Measurements from ENCODE around the gene MOCS3.

Gene MOCS3

DNA sequence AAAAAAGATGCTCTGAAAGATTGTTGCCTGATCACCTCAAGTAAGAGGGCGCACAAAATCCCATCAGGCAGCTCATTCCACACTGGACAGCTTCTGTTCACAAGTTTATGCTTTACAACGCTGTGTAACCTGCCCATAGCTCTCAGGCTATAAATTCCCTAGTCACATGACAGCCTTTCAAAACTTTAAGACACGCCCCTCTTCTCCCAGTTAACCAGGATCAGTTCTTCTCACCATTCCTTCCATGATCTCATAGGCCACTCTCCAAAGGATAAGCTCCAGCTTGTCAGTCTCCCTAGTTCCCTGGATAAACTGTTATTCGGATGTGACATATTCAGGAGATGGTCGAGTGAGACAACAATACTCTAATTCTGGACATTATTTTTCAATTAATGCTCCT, 42.4 kb upstream of the MOCS3 start:
- in situ Hi-C loops (cut with MboI; ENCODE audit: low sequenced_read_pairs, unreplicated experiment): no loop called here
- DNase-seq (ENCODE audit: low spot score): no peak
- TF ChIP-seq, protein P1, sequence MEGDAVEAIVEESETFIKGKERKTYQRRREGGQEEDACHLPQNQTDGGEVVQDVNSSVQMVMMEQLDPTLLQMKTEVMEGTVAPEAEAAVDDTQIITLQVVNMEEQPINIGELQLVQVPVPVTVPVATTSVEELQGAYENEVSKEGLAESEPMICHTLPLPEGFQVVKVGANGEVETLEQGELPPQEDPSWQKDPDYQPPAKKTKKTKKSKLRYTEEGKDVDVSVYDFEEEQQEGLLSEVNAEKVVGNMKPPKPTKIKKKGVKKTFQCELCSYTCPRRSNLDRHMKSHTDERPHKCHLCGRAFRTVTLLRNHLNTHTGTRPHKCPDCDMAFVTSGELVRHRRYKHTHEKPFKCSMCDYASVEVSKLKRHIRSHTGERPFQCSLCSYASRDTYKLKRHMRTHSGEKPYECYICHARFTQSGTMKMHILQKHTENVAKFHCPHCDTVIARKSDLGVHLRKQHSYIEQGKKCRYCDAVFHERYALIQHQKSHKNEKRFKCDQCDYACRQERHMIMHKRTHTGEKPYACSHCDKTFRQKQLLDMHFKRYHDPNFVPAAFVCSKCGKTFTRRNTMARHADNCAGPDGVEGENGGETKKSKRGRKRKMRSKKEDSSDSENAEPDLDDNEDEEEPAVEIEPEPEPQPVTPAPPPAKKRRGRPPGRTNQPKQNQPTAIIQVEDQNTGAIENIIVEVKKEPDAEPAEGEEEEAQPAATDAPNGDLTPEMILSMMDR (IDR thresholded peaks at IDR 0.05; ENCODE audit: borderline replicate concordance, control extremely low read depth, extremely low read depth, insufficient read depth, missing control alignments): no peak

GRCh38 chr20:50916934-50917333, 41.7 kb upstream of the MOCS3 start:
- in situ Hi-C loops (cut with MboI; ENCODE audit: low sequenced_read_pairs, unreplicated experiment): no loop called here
- TF ChIP-seq, protein P1 (IDR thresholded peaks at IDR 0.05; ENCODE audit: borderline replicate concordance, control extremely low read depth, extremely low read depth, insufficient read depth, missing control alignments): no peak
- no peak for DNase-seq (ENCODE audit: low spot score)

DNA sequence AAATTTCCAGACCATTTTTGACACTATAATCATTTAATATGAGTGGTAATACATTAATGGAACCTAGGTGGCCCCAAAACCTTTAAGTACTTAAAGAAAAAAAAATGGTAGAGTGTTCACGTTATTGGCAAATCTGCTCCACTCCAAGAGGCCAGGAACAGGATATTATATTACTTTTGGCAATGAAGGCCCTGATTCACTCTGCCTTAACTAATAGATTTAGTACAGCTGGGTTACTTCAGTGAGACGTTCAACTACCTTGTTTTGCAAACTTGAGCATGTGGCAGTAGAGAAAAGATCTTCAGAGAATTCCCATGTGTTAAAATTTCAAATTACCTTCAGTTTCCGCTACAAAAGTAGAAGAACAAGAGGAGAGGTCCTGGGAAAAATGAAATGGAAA, 40.2 kb upstream of the MOCS3 start:
- no peak for DNase-seq (ENCODE audit: low spot score)
- TF ChIP-seq, protein P1 (IDR thresholded peaks at IDR 0.05; ENCODE audit: borderline replicate concordance, control extremely low read depth, extremely low read depth, insufficient read depth, missing control alignments): no peak
- in situ Hi-C loops (cut with MboI; ENCODE audit: low sequenced_read_pairs, unreplicated experiment): no loop called here

- TF ChIP-seq, protein P1 (IDR thresholded peaks at IDR 0.05; ENCODE audit: borderline replicate concordance, control extremely low read depth, extremely low read depth, insufficient read depth, missing control alignments): no peak
- in situ Hi-C loops (cut with MboI; ENCODE audit: low sequenced_read_pairs, unreplicated experiment): no loop called here
- no peak for DNase-seq (ENCODE audit: low spot score)
These were observed 39.1 kb upstream of the MOCS3 start for GRCh38 chr20:50919567-50919966.

DNA sequence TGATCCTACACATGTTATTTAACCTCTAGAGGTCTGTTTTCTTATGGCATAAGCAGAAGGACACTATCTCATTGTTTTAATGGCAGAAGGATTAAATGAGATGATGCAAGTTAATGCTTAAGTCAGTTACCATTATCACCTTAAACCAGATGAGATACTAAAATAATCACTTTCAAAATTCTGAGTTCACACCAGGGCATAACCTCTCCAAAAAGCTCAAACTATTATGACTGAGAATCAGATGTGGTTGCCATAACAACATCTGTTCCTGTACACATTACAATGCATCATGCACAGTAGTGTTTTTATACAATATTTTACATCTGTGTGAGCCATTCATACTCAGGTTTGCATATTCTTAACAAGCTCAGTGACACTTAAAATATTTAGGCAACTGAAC, 37.6 kb upstream of the MOCS3 start:
- in situ Hi-C loops (cut with MboI; ENCODE audit: low sequenced_read_pairs, unreplicated experiment): no loop called here
- no peak for DNase-seq (ENCODE audit: low spot score)
- TF ChIP-seq, protein P1 (IDR thresholded peaks at IDR 0.05; ENCODE audit: borderline replicate concordance, control extremely low read depth, extremely low read depth, insufficient read depth, missing control alignments): no peak

GRCh38 chr20:50921803-50922501, 36.7 kb upstream of the MOCS3 start:
- in situ Hi-C loops (cut with MboI; ENCODE audit: low sequenced_read_pairs, unreplicated experiment): no loop called here

More at GRCh38 chr20:50921803-50922501, 36.7 kb upstream of the MOCS3 start:
- TF ChIP-seq, protein P1 (IDR thresholded peaks at IDR 0.05; ENCODE audit: borderline replicate concordance, control extremely low read depth, extremely low read depth, insufficient read depth, missing control alignments): no peak
- no peak for DNase-seq (ENCODE audit: low spot score)
